Glutamatergic neuron (in vitro differentiated cells): Measurements from ENCODE around the gene ELOF1. TPM values are rescaled to one million over a fixed set of nuclear protein-coding genes. Genes with fewer than 3 reads are reported as not detected.

Experiments
- DNase-seq: peaks from one replicate; pipeline ENCODE4 v3.0.0; 2022
- H3K27ac Mint-ChIP-seq: one replicate; pipeline ENCODE4 v1.8.0; 2020; ENCODE audit warnings: mild to moderate bottlenecking, mixed read lengths, inconsistent platforms; ENCODE audit not compliant: unreplicated experiment
- H3K27me3 Mint-ChIP-seq: one replicate; pipeline ENCODE4 v1.8.0; 2020; ENCODE audit warnings: mild to moderate bottlenecking, moderate library complexity, mixed read lengths, inconsistent platforms; ENCODE audit not compliant: unreplicated experiment
- H3K36me3 Mint-ChIP-seq: one replicate; pipeline ENCODE4 v1.8.0; 2020; ENCODE audit warnings: mild to moderate bottlenecking, mixed read lengths, inconsistent platforms; ENCODE audit not compliant: unreplicated experiment
- H3K4me1 Mint-ChIP-seq: one replicate; pipeline ENCODE4 v1.8.0; 2020; ENCODE audit warnings: mild to moderate bottlenecking, low read depth, mixed read lengths, inconsistent platforms; ENCODE audit not compliant: unreplicated experiment
- H3K4me3 Mint-ChIP-seq: one replicate; pipeline ENCODE4 v1.8.0; 2020; ENCODE audit warnings: mild to moderate bottlenecking, mixed read lengths, inconsistent platforms; ENCODE audit not compliant: unreplicated experiment
- H3K9me3 Mint-ChIP-seq: one replicate; pipeline ENCODE4 v1.8.0; 2020; ENCODE audit warnings: mild to moderate bottlenecking, moderate library complexity, mixed read lengths, inconsistent platforms; ENCODE audit not compliant: unreplicated experiment
- CTCF ChIP-seq: fragments of 200-600 bp; sonication (generic); IDR thresholded peaks from one replicate; pipeline ENCODE4 v1.5.0; 2021; ENCODE audit not compliant: partially characterized antibody, unreplicated experiment
- total RNA-seq: library from RNA; stranded (reverse); fragmentation: NEBNext Ultra II Directional; extraction: Animal tissue kit (Norgen Biotek cat#: 25700); gene quantifications from one replicate; pipeline ENCODE4 v1.2.1, GENCODE V29; 2021; ENCODE audit not compliant: unreplicated experiment

Gene ELOF1
- total RNA-seq, 1 donor from 2014 or later: 50.7 TPM

- TF ChIP-seq CTCF: peak; percentile 13
Observed at GRCh38 chr19:11597202-11598102, 38.4 kb upstream of the ELOF1 start, which contains the start of gene ZNF627. TSS of gene ZNF627 (plus strand) at chr19:11597483. CDS start at chr19:11597628, 145 bp downstream.

GRCh38 chr19:11596156-11596555 is 37.1 kb upstream of the ELOF1 start:
- Mint-ChIP-seq H3K4me1 (peaks cover 11% of the 10 kb centered on the region), H3K9me3 (peaks cover 3% of the 10 kb centered on the region), H3K36me3 (no peaks in the 10 kb centered on the region), H3K27ac (no peak overlapping the region), H3K4me3 (peak overlapping the region; percentile 30), H3K27me3 (peaks cover 1% of the 10 kb centered on the region)
- no peak for DNase-seq
- TF ChIP-seq CTCF: no peak

More at GRCh38 chr19:11597202-11598102, 38.4 kb upstream of the ELOF1 start, which contains the start of gene ZNF627:
- H3K27me3 Mint-ChIP-seq: peaks cover 1% of the 10 kb centered on the region
- H3K4me3 Mint-ChIP-seq: peak within 1 kb of the TSS; percentile 98
- peak; percentile 99 for DNase-seq
- peak within 1 kb of the TSS; percentile 99 for H3K27ac Mint-ChIP-seq
- peaks cover 1% of the 10 kb centered on the region for H3K9me3 Mint-ChIP-seq
- peaks cover 17% of the 10 kb centered on the region for H3K4me1 Mint-ChIP-seq
- H3K36me3 Mint-ChIP-seq: peaks cover 5% of the 10 kb centered on the region

- Mint-ChIP-seq H3K36me3 (no peaks in the 10 kb centered on the region), H3K4me3 (no peak overlapping the region), H3K9me3 (peaks cover 5% of the 10 kb centered on the region), H3K27me3 (peaks cover 3% of the 10 kb centered on the region), H3K4me1 (no peaks in the 10 kb centered on the region), H3K27ac (no peak overlapping the region)
- no peak for DNase-seq
- TF ChIP-seq CTCF: no peak
Observed at GRCh38 chr19:11594084-11594483, 35.1 kb upstream of the ELOF1 start.

- TF ChIP-seq CTCF: peak; percentile 46
- no peaks in the 10 kb centered on the region for H3K36me3 Mint-ChIP-seq
- H3K27me3 Mint-ChIP-seq: peaks cover 6% of the 10 kb centered on the region
- H3K4me3 Mint-ChIP-seq: peak overlapping the region; percentile 38
- DNase-seq: no peak
- H3K27ac Mint-ChIP-seq: no peak overlapping the region
- H3K4me1 Mint-ChIP-seq: peaks cover 2% of the 10 kb centered on the region
- H3K9me3 Mint-ChIP-seq: peaks cover 7% of the 10 kb centered on the region
Observed at GRCh38 chr19:11587975-11588631, 29.1 kb upstream of the ELOF1 start.
